ENCODE data around the gene SLC25A3. TPM values are rescaled to one million over a fixed set of nuclear protein-coding genes. Genes with fewer than 3 reads are reported as not detected.
A peak's percentile ranks its signal among the peaks of the same experiment; 100 is the strongest.

SLC25A3 gene
- total and polyA plus RNA-seq, 9 of the 15 experiments (the other 6 are each of a cell fraction or from before 2014, with no cell fraction given), result 264 to 766 (median 495) TPM

GRCh38 chr12:98593351-98594049 is at the start of gene SLC25A3 (continued):
- TF ChIP-seq, protein P1, sequence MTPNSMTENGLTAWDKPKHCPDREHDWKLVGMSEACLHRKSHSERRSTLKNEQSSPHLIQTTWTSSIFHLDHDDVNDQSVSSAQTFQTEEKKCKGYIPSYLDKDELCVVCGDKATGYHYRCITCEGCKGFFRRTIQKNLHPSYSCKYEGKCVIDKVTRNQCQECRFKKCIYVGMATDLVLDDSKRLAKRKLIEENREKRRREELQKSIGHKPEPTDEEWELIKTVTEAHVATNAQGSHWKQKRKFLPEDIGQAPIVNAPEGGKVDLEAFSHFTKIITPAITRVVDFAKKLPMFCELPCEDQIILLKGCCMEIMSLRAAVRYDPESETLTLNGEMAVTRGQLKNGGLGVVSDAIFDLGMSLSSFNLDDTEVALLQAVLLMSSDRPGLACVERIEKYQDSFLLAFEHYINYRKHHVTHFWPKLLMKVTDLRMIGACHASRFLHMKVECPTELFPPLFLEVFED (CRISPR knock-in tag; conservative IDR thresholded peaks at IDR 0.05), result no peak
- TF ChIP-seq ARID2 (IDR thresholded peaks at IDR 0.05), result no peak
- TF ChIP-seq, protein P2, sequence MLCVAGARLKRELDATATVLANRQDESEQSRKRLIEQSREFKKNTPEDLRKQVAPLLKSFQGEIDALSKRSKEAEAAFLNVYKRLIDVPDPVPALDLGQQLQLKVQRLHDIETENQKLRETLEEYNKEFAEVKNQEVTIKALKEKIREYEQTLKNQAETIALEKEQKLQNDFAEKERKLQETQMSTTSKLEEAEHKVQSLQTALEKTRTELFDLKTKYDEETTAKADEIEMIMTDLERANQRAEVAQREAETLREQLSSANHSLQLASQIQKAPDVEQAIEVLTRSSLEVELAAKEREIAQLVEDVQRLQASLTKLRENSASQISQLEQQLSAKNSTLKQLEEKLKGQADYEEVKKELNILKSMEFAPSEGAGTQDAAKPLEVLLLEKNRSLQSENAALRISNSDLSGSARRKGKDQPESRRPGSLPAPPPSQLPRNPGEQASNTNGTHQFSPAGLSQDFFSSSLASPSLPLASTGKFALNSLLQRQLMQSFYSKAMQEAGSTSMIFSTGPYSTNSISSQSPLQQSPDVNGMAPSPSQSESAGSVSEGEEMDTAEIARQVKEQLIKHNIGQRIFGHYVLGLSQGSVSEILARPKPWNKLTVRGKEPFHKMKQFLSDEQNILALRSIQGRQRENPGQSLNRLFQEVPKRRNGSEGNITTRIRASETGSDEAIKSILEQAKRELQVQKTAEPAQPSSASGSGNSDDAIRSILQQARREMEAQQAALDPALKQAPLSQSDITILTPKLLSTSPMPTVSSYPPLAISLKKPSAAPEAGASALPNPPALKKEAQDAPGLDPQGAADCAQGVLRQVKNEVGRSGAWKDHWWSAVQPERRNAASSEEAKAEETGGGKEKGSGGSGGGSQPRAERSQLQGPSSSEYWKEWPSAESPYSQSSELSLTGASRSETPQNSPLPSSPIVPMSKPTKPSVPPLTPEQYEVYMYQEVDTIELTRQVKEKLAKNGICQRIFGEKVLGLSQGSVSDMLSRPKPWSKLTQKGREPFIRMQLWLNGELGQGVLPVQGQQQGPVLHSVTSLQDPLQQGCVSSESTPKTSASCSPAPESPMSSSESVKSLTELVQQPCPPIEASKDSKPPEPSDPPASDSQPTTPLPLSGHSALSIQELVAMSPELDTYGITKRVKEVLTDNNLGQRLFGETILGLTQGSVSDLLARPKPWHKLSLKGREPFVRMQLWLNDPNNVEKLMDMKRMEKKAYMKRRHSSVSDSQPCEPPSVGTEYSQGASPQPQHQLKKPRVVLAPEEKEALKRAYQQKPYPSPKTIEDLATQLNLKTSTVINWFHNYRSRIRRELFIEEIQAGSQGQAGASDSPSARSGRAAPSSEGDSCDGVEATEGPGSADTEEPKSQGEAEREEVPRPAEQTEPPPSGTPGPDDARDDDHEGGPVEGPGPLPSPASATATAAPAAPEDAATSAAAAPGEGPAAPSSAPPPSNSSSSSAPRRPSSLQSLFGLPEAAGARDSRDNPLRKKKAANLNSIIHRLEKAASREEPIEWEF (CRISPR knock-in tag; IDR thresholded peaks at IDR 0.05), result no peak
- no peak for TF ChIP-seq SLC30A9 (CRISPR knock-in tag; IDR thresholded peaks at IDR 0.05)
- TF ChIP-seq NCOR1 (IDR thresholded peaks at IDR 0.05), result 0 out of 2 replicates have a peak, but pooled peaks have one; percentile 24
- TF ChIP-seq FIP1L1 (IDR thresholded peaks at IDR 0.05; ENCODE audit: low read depth, low read length, poor library complexity, severe bottlenecking), result peak; percentile 58
- TF ChIP-seq ZNF511 (CRISPR knock-in tag; IDR thresholded peaks at IDR 0.05), result peak; percentile 29; the same call in 1 of the 2 replicates
- no peak for TF ChIP-seq MXD1 (CRISPR knock-in tag; IDR thresholded peaks at IDR 0.05; ENCODE audit: borderline replicate concordance, poor library complexity, severe bottlenecking)
- peak; percentile 47 for TF ChIP-seq MEIS2 (IDR thresholded peaks at IDR 0.05; ENCODE audit: partially characterized antibody)
- no peak for TF ChIP-seq RBM39 (optimal IDR thresholded peaks at IDR 0.05; ENCODE audit: low read depth, low read length)
- TF ChIP-seq HDAC1 (IDR thresholded peaks at IDR 0.05), result peak in 1 of 2 experiments; percentile 49; a peak in 1 of 4 replicates
- TF ChIP-seq SNRNP70 (optimal IDR thresholded peaks at IDR 0.05; ENCODE audit: low read depth, low read length), result no peak
- TF ChIP-seq PRPF4 (IDR thresholded peaks at IDR 0.05; ENCODE audit: insufficient read depth, low read depth, low read length, poor library complexity, severe bottlenecking), result peak; percentile 91
- no peak for TF ChIP-seq ZNF551 (CRISPR knock-in tag; IDR thresholded peaks at IDR 0.05)
- TF ChIP-seq, protein P3, sequence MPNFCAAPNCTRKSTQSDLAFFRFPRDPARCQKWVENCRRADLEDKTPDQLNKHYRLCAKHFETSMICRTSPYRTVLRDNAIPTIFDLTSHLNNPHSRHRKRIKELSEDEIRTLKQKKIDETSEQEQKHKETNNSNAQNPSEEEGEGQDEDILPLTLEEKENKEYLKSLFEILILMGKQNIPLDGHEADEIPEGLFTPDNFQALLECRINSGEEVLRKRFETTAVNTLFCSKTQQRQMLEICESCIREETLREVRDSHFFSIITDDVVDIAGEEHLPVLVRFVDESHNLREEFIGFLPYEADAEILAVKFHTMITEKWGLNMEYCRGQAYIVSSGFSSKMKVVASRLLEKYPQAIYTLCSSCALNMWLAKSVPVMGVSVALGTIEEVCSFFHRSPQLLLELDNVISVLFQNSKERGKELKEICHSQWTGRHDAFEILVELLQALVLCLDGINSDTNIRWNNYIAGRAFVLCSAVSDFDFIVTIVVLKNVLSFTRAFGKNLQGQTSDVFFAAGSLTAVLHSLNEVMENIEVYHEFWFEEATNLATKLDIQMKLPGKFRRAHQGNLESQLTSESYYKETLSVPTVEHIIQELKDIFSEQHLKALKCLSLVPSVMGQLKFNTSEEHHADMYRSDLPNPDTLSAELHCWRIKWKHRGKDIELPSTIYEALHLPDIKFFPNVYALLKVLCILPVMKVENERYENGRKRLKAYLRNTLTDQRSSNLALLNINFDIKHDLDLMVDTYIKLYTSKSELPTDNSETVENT (CRISPR knock-in tag; IDR thresholded peaks at IDR 0.05), result peak; percentile 52; the same call in 1 of the 2 replicates
- no peak for TF ChIP-seq KAT7 (CRISPR knock-in tag; IDR thresholded peaks at IDR 0.05; ENCODE audit: borderline replicate concordance)
- no peak for TF ChIP-seq SNAPC5 (CRISPR knock-in tag; IDR thresholded peaks at IDR 0.05)

All from K562 (cell line).